MM.1S (cell line): Measurements from ENCODE around the gene PTGES.

ENCODE experiments used
- CTCF ChIP-seq: fragments of 300-600 bp; sonication (generic); IDR thresholded peaks from 2 replicates; pipeline ENCODE4 v1.5.1; 2016; ENCODE audit warnings: antibody characterized with exemption, low read length, mixed read lengths
- EZH2 ChIP-seq: fragments of 300-600 bp; sonication (generic); optimal IDR thresholded peaks from 2 replicates; pipeline ENCODE3; 2017; ENCODE audit warnings: low read depth, mild to moderate bottlenecking, antibody characterized with exemption, low read length, mixed read lengths
- EZH2phosphoT487 ChIP-seq: fragments of 300-600 bp; sonication (generic); IDR thresholded peaks from 2 replicates; pipeline ENCODE4 v1.6.1; 2018; ENCODE audit warnings: antibody characterized with exemption, low read length

DNA sequence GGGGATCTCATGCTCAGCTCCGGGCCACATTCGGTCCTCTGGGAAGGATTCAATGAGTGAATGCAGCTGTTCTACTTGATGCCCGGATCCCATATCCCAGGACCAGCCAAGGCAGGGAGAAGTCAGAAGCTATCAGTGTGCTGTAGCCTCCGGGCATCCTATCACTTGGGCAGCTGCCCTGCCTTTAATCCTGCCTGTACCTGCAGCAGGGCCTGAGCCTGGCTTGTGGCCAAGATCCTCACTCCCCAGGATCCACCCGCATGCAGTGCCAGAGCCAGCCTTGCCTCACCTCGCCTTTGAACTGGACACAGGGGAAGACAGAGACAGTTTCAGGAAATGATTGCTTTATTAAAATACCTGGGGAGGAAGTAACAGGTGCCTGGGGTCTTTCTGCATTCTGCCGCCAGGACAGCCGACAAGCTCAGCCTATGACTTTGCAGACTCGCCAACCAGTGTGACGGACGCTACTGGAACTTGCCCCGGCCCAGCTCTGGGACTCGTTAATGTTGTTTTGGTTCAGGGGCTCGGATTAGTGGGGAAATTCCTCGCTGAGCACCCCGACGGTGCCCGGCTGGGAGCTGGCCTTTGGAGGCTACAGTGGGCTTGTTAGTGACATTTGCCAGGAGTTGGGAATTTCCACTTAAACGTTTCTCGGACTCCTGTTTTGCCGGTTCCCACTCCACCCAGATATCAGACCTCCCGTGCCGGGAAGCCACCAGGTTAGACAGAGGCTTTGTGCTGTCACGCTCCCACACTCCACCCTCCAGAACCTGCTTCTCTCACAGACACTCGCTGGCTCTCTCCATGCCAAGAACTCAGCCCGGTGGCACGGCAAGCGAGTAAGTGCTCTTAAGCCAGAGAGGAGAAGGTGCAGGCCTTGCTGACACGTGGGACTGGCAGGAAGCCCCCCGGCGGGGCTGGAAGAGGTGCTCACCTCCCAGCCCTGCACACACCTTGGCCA is 721 bp downstream of the PTGES start:
- TF ChIP-seq CTCF (no peak), EZH2phosphoT487 (no peak), EZH2 (no peak)
